SK-N-MC (cell line): ENCODE measurements around the gene BTBD17.
"Not testable (repeated sequence)": the region's sequence is repeated elsewhere in the genome, so short reads cannot be mapped to it uniquely, and the experiment has no call there.

Source experiments
- DNase-seq: peaks from one replicate; pipeline ENCODE4 v3.0.0-alpha.2; 2011; ENCODE audit warnings: low read depth, low spot score
- H3K27ac ChIP-seq: fragments of 200-600 bp; sonication (generic); 2 replicates; pipeline ENCODE4 v1.5.1; 2016; ENCODE audit warnings: mixed run types
- H3K36me3 ChIP-seq: fragments of 200-600 bp; sonication (generic); 2 replicates; pipeline ENCODE4 v1.6.1; 2017; ENCODE audit warnings: antibody characterized with exemption, low read length, mixed read lengths; ENCODE audit not compliant: insufficient read depth
- H3K4me3 ChIP-seq: fragments of 200-600 bp; sonication (generic); 2 replicates; pipeline ENCODE4 v1.5.1; 2016
- H3K9ac ChIP-seq: fragments of 200-600 bp; sonication (generic); 2 replicates; pipeline ENCODE4 v1.8.0; 2017; ENCODE audit warnings: mixed run types, mixed read lengths; ENCODE audit not compliant: insufficient read length
- H3K9me3 ChIP-seq: fragments of 200-600 bp; sonication (generic); 2 replicates; pipeline ENCODE4 v1.6.1; 2017; ENCODE audit warnings: low read depth, mild to moderate bottlenecking, antibody characterized with exemption, low read length, moderate library complexity, mixed read lengths
- EZH2 ChIP-seq: fragments of 200-600 bp; sonication (generic); IDR thresholded peaks from one replicate; pipeline ENCODE4 v1.6.1; 2017; ENCODE audit warnings: antibody characterized with exemption
- FOXP2 ChIP-seq: optimal IDR thresholded peaks from 2 replicates; pipeline ENCODE3; 2011; ENCODE audit warnings: mild to moderate bottlenecking, moderate library complexity; ENCODE audit not compliant: insufficient read depth; ENCODE audit errors: extremely low read length, control extremely low read depth
- POLR2AphosphoS5 ChIP-seq: IDR thresholded peaks from 2 replicates; pipeline ENCODE4 v1.6.1; 2012; ENCODE audit warnings: mild to moderate bottlenecking, low read depth, low read length, borderline replicate concordance

Gene BTBD17

GRCh38 chr17:74361230-74362068, at the start of gene BTBD17:
BTBD17 (minus strand) TSS chr17:74361868; CDS start chr17:74361819, 49 bp downstream.
- H3K9ac ChIP-seq: peak within 1 kb of the TSS; percentile 54
- peak within 1 kb of the TSS; percentile 78 for H3K4me3 ChIP-seq
- TF ChIP-seq EZH2 (no peak), POLR2AphosphoS5 (peak; percentile 68; the same call in 1 of the 2 replicates), FOXP2 (no peak)
- H3K27ac ChIP-seq: peak within 1 kb of the TSS; percentile 82
- H3K9me3 ChIP-seq: no peaks in the 10 kb centered on the region
- H3K36me3 ChIP-seq: no peaks in the 10 kb centered on the region
- DNase-seq: peak; percentile 47

GRCh38 chr17:74410001-74410443, 48.4 kb upstream of the BTBD17 start:
- no peak overlapping the region for H3K27ac ChIP-seq
- no peak overlapping the region for H3K9ac ChIP-seq
- no peaks in the 10 kb centered on the region for H3K36me3 ChIP-seq
- H3K9me3 ChIP-seq: no peaks in the 10 kb centered on the region
- H3K4me3 ChIP-seq: no peak overlapping the region
- TF ChIP-seq EZH2 (no peak), FOXP2 (no peak), POLR2AphosphoS5 (no peak)
- no peak for DNase-seq

- no peak overlapping the region for H3K4me3 ChIP-seq
- no peaks in the 10 kb centered on the region for H3K36me3 ChIP-seq
- H3K9me3 ChIP-seq: no peaks in the 10 kb centered on the region
- TF ChIP-seq POLR2AphosphoS5: no peak
- TF ChIP-seq EZH2: no peak
- TF ChIP-seq FOXP2: no peak
- no peak for DNase-seq
- no peak overlapping the region for H3K9ac ChIP-seq
- no peak overlapping the region for H3K27ac ChIP-seq
These were observed 47.1 kb upstream of the BTBD17 start for GRCh38 chr17:74408815-74409214.

- TF ChIP-seq EZH2: no peak
- no peak for TF ChIP-seq POLR2AphosphoS5
- no peak for TF ChIP-seq FOXP2
- H3K9ac ChIP-seq: no peak overlapping the region
- no peaks in the 10 kb centered on the region for H3K36me3 ChIP-seq
- DNase-seq: no peak
- H3K27ac ChIP-seq: no peak overlapping the region
- H3K9me3 ChIP-seq: no peaks in the 10 kb centered on the region
- no peak overlapping the region for H3K4me3 ChIP-seq
These were observed 46.6 kb upstream of the BTBD17 start for GRCh38 chr17:74408262-74408661.

GRCh38 chr17:74407384-74407783, 45.7 kb upstream of the BTBD17 start:
- DNase-seq: no peak
- no peak overlapping the region for H3K9ac ChIP-seq
- H3K9me3 ChIP-seq: no peaks in the 10 kb centered on the region
- TF ChIP-seq POLR2AphosphoS5 (no peak), EZH2 (no peak), FOXP2 (no peak)
- no peak overlapping the region for H3K4me3 ChIP-seq
- H3K36me3 ChIP-seq: no peaks in the 10 kb centered on the region
- H3K27ac ChIP-seq: no peak overlapping the region

- H3K9me3 ChIP-seq, DNase-seq, H3K9ac ChIP-seq, H3K27ac ChIP-seq, H3K4me3 ChIP-seq, H3K36me3 ChIP-seq: not testable (repeated sequence)
These were observed 43.6 kb upstream of the BTBD17 start for GRCh38 chr17:74405311-74405710.

- Histone ChIP-seq H3K9me3 (no peaks in the 10 kb centered on the region), H3K36me3 (no peaks in the 10 kb centered on the region), H3K9ac (no peak overlapping the region), H3K4me3 (no peak overlapping the region), H3K27ac (no peak overlapping the region)
- TF ChIP-seq POLR2AphosphoS5: no peak
- no peak for TF ChIP-seq FOXP2
- no peak for TF ChIP-seq EZH2
- DNase-seq: no peak
These were observed 43.1 kb upstream of the BTBD17 start for GRCh38 chr17:74404789-74405188.

- TF ChIP-seq FOXP2 (no peak), EZH2 (no peak), POLR2AphosphoS5 (no peak)
- Histone ChIP-seq H3K9me3 (no peaks in the 10 kb centered on the region), H3K9ac (no peak overlapping the region), H3K4me3 (no peak overlapping the region), H3K36me3 (no peaks in the 10 kb centered on the region), H3K27ac (no peak overlapping the region)
- no peak for DNase-seq
These were observed 42.5 kb upstream of the BTBD17 start for GRCh38 chr17:74404218-74404617.

GRCh38 chr17:74403512-74404137, 42.0 kb upstream of the BTBD17 start:
- TF ChIP-seq FOXP2 (no peak), POLR2AphosphoS5 (no peak), EZH2 (no peak)
- Histone ChIP-seq H3K4me3 (no peak overlapping the region), H3K27ac (no peak overlapping the region), H3K9me3 (no peaks in the 10 kb centered on the region), H3K36me3 (no peaks in the 10 kb centered on the region), H3K9ac (no peak overlapping the region)
- DNase-seq: no peak
